HG02973 (cell line): Measurements from ENCODE around the gene CKAP2L.
A peak's percentile ranks its signal among the peaks of the same experiment; 100 is the strongest.

Experiments
- ATAC-seq: cut with Tn5 transposase; IDR thresholded peaks from one replicate; pipeline ENCODE4 v1.9.1; 2021; ENCODE audit warnings: moderate library complexity; ENCODE audit not compliant: unreplicated experiment

CKAP2L gene

GRCh38 chr2:112762276-112762675 lies 2.1 kb downstream of the CKAP2L start:
- no peak for ATAC-seq

- no peak for ATAC-seq
Measured at GRCh38 chr2:112760149-112760548, 4.3 kb downstream of the CKAP2L start.

GRCh38 chr2:112758711-112759110 lies 5.7 kb downstream of the CKAP2L start:
- no peak for ATAC-seq

GRCh38 chr2:112757265-112757664 lies 7.1 kb downstream of the CKAP2L start:
- no peak for ATAC-seq

GRCh38 chr2:112756207-112756606 lies 8.2 kb downstream of the CKAP2L start:
- no peak for ATAC-seq

GRCh38 chr2:112755444-112755843 lies 9.0 kb downstream of the CKAP2L start:
- ATAC-seq, result no peak

- no peak for ATAC-seq
Measured at GRCh38 chr2:112754564-112754963, 9.8 kb downstream of the CKAP2L start.

- no peak for ATAC-seq
Measured at GRCh38 chr2:112752667-112753066, 11.7 kb downstream of the CKAP2L start.

- ATAC-seq, result no peak
Measured at GRCh38 chr2:112751451-112752197, 12.8 kb downstream of the CKAP2L start.

GRCh38 chr2:112750560-112750843 lies 13.9 kb downstream of the CKAP2L start:
- no peak for ATAC-seq

- peak; percentile 65 for ATAC-seq
Measured at GRCh38 chr2:112749755-112750559, 14.5 kb downstream of the CKAP2L start.

- no peak for ATAC-seq
Measured at GRCh38 chr2:112740527-112740926, 23.9 kb downstream of the CKAP2L start.

GRCh38 chr2:112737542-112738232 lies 26.7 kb downstream of the CKAP2L start:
- ATAC-seq, result no peak

GRCh38 chr2:112733871-112734270 lies 30.5 kb downstream of the CKAP2L start:
- no peak for ATAC-seq

GRCh38 chr2:112733456-112733855 lies 31.0 kb downstream of the CKAP2L start:
- ATAC-seq, result no peak

- no peak for ATAC-seq
Measured at GRCh38 chr2:112731479-112731878, 32.9 kb downstream of the CKAP2L start.

- no peak for ATAC-seq
Measured at GRCh38 chr2:112730791-112731190, 33.6 kb downstream of the CKAP2L start.

GRCh38 chr2:112730216-112730615 lies 34.2 kb downstream of the CKAP2L start:
- no peak for ATAC-seq

- no peak for ATAC-seq
Measured at GRCh38 chr2:112728378-112729175, 35.8 kb downstream of the CKAP2L start.

GRCh38 chr2:112728029-112728362 lies 36.4 kb downstream of the CKAP2L start:
- no peak for ATAC-seq
